Stomach (tissue), 9 donors: ENCODE measurements around the gene EPG5. TPM values are rescaled to one million over a fixed set of nuclear protein-coding genes. Genes with fewer than 3 reads are reported as not detected.
A peak's percentile ranks its signal among the peaks of the same experiment; 100 is the strongest.
"Not testable (repeated sequence)": the region's sequence is repeated elsewhere in the genome, so short reads cannot be mapped to it uniquely, and the experiment has no call there.

Experiments used
- DNase-seq, 2 donors: peaks; one replicate each; pipeline versions ENCODE4 v3.0.0 to v3.0.0-alpha.2; 2013 to 2019
- H3K27ac ChIP-seq, 5 donors: fragments of 200-600 bp in 4 of 5; sonication (generic) in 4 of 5; one replicate each; pipeline ENCODE4 v1.5.1; 2013 to 2019; ENCODE audit warnings: mild to moderate bottlenecking in 1 of 5, moderate library complexity in 1 of 5
- H3K27me3 ChIP-seq, 3 donors: fragments of 200-600 bp; sonication (generic); one replicate each; pipeline ENCODE4 v1.5.1; 2017 to 2019; ENCODE audit warnings: mixed run types in 1 of 3
- H3K36me3 ChIP-seq, 4 donors: fragments of 200-600 bp; sonication (generic); 1 replicate in 3 of 4; 2 replicates in 1 of 4; pipeline ENCODE4 v1.5.1; 2016 to 2019
- H3K4me1 ChIP-seq, 4 donors: fragments of 200-600 bp; sonication (generic); one replicate each; pipeline ENCODE4 v1.5.1; 2016 to 2019
- H3K4me3 ChIP-seq, 4 donors: fragments of 200-600 bp; sonication (generic) in 3 of 4; one replicate each; pipeline ENCODE4 v1.5.1; 2016 to 2019; ENCODE audit warnings: mild to moderate bottlenecking in 1 of 4
- H3K9me3 ChIP-seq, 4 donors: fragments of 200-600 bp; sonication (generic); one replicate each; pipeline ENCODE4 v1.5.1; 2016 to 2019
- CTCF ChIP-seq, 7 experiments: fragments of 450-650 bp in 4 of 7; fragments of 200-600 bp in 3 of 7; sonication (generic) in 3 of 7; IDR thresholded peaks; one replicate each; pipeline ENCODE4 v1.5.1; 2016 to 2019; ENCODE audit warnings: antibody characterized with exemption in 7 of 7, control low read depth in 2 of 7, mild to moderate bottlenecking in 1 of 7
- EP300 ChIP-seq: sonication (generic); formaldehyde crosslinking; IDR thresholded peaks from one replicate; pipeline ENCODE4 v1.6.1; 2017; ENCODE audit warnings: antibody characterized with exemption
- POLR2A ChIP-seq, 4 donors: fragments of 450-650 bp; IDR thresholded peaks; one replicate each; pipeline ENCODE4 v1.6.1; 2016; ENCODE audit warnings: antibody characterized with exemption in 4 of 4, control low read depth in 2 of 4, mild to moderate bottlenecking in 1 of 4, moderate library complexity in 1 of 4
- POLR2AphosphoS5 ChIP-seq, 3 donors: sonication (generic); formaldehyde crosslinking; IDR thresholded peaks; one replicate each; pipeline ENCODE4 v1.6.1; 2016; ENCODE audit warnings: antibody characterized with exemption in 3 of 3
- WGBS, 5 donors: extraction: QIAGEN DNeasy Blood & Tissue Kit in 3 of 5; methylation state at CpG; one replicate each; pipeline versions ENCODE4 v1.1.5 to v1.1.7; 2013 to 2018; 5-methylcytosine and 5-hydroxymethylcytosine counted together
- intact Hi-C: fragments of 100-400 bp; cut with DNase I; formaldehyde crosslinking; loops from one replicate; pipeline ENCODE4 v1.15.1; 2023; ENCODE audit warnings: low total_unique reads
- polyA plus RNA-seq, 3 donors: library from polyadenylated mRNA; stranded (reverse); fragments of 200-250 nt; gene quantifications; one replicate each; pipeline ENCODE4 v1.2.3, GENCODE V29; 2013
- total RNA-seq, 5 donors: library from RNA; depleted of rRNA; stranded (reverse); fragments of >200 nt; gene quantifications; one replicate each; pipeline versions ENCODE4 v1.1.0 to v1.2.3, GENCODE V29; 2014 to 2016
- donor health status: healthy with polysubstance abuse.
- donor health status: Bipolar disorder and iron deficiency.
- donor health status: healthy.

The EPG5 gene
- total and polyA plus RNA-seq, 8 donors = 2.0 to 52.9 (median 17.7) TPM

- peak in 1 of 2 donors; percentile 21 for DNase-seq
- Histone ChIP-seq H3K36me3 (no peaks in the 10 kb centered on the region), H3K27ac (no peak within 1 kb of the TSS), H3K27me3 (no peaks in the 10 kb centered on the region), H3K4me3 (no peak within 1 kb of the TSS), H3K4me1 (peaks cover 22 to 43% (median 33%) of the 10 kb centered on the region in 4 donors), H3K9me3 (no peaks in the 10 kb centered on the region)
- TF ChIP-seq CTCF (IDR thresholded peaks at IDR 0.05) = no peak
- no peak for TF ChIP-seq POLR2AphosphoS5 (IDR thresholded peaks at IDR 0.05)
- TF ChIP-seq POLR2A (IDR thresholded peaks at IDR 0.05) = no peak
- no peak for TF ChIP-seq EP300
- intact Hi-C loops = no loop called here
- 55 to 80% (median 74%) methylated on average over 11 to 12 of the region's 12 CpGs for WGBS, 5 donors
Observed at GRCh38 chr18:45825258-45826044, 141.7 kb downstream of the EPG5 start, which contains the start of gene SIGLEC15. SIGLEC15 (plus strand) TSS chr18:45825675; CDS start chr18:45825729, 54 bp downstream.

GRCh38 chr18:45821711-45822110 is 145.4 kb downstream of the EPG5 start:
- TF ChIP-seq POLR2AphosphoS5 (IDR thresholded peaks at IDR 0.05) (no peak), POLR2A (IDR thresholded peaks at IDR 0.05) (no peak), CTCF (IDR thresholded peaks at IDR 0.05) (no peak), EP300 (no peak)
- Histone ChIP-seq H3K4me1 (peaks cover 0 to 13% (median 0%) of the 10 kb centered on the region in 4 donors), H3K27ac (no peak overlapping the region), H3K27me3 (no peaks in the 10 kb centered on the region), H3K4me3 (no peak overlapping the region), H3K9me3 (no peaks in the 10 kb centered on the region), H3K36me3 (no peaks in the 10 kb centered on the region)
- 26 to 68% (median 39%) methylated on average over 1 of the region's 1 CpG for WGBS, 5 donors
- DNase-seq = no peak
- intact Hi-C loops = no loop called here

GRCh38 chr18:45821026-45821425 is 146.1 kb downstream of the EPG5 start:
- Histone ChIP-seq H3K4me1 (peaks cover 0 to 7% (median 0%) of the 10 kb centered on the region in 4 donors), H3K4me3 (no peak overlapping the region), H3K27me3 (no peaks in the 10 kb centered on the region), H3K27ac (no peak overlapping the region), H3K9me3 (no peaks in the 10 kb centered on the region), H3K36me3 (no peaks in the 10 kb centered on the region)
- TF ChIP-seq CTCF (IDR thresholded peaks at IDR 0.05) = no peak
- TF ChIP-seq POLR2AphosphoS5 (IDR thresholded peaks at IDR 0.05) = no peak
- TF ChIP-seq POLR2A (IDR thresholded peaks at IDR 0.05) = no peak
- TF ChIP-seq EP300 = no peak
- intact Hi-C loops = no loop called here
- DNase-seq = peak in 1 of 2 donors; percentile 8
- 31 to 57% (median 44%) methylated on average over 2 of the region's 2 CpGs for WGBS, 5 donors

- no peaks in the 10 kb centered on the region for H3K27me3 ChIP-seq
- DNase-seq = no peak
- no peaks in the 10 kb centered on the region for H3K36me3 ChIP-seq
- no peaks in the 10 kb centered on the region for H3K9me3 ChIP-seq
- TF ChIP-seq POLR2A (IDR thresholded peaks at IDR 0.05) = no peak
- no peak for TF ChIP-seq CTCF (IDR thresholded peaks at IDR 0.05)
- TF ChIP-seq EP300 = no peak
- no peak for TF ChIP-seq POLR2AphosphoS5 (IDR thresholded peaks at IDR 0.05)
- no peak overlapping the region for H3K27ac ChIP-seq
- 69 to 78% (median 75%) methylated on average over 3 of the region's 3 CpGs for WGBS, 5 donors
- no peak overlapping the region for H3K4me3 ChIP-seq
- intact Hi-C loops = no loop called here
- H3K4me1 ChIP-seq = no peaks in the 10 kb centered on the region
Observed at GRCh38 chr18:45820106-45820745, 146.9 kb downstream of the EPG5 start.

- H3K27me3 ChIP-seq, H3K27ac ChIP-seq, intact Hi-C loops, H3K4me1 ChIP-seq, DNase-seq, H3K9me3 ChIP-seq, H3K36me3 ChIP-seq, H3K4me3 ChIP-seq: not testable (repeated sequence)
- WGBS, 5 donors = 86 to 92% (median 88%) methylated on average over 8 of the region's 8 CpGs
Observed at GRCh38 chr18:45818765-45819164, 148.4 kb downstream of the EPG5 start.
